Stimulated activated effector memory CD8-positive, alpha-beta T cell treated with anti-CD3 and anti-CD28 coated beads, Interleukin-12 subunit alpha, Interleukin-12 subunit beta, amount 100 ng/mL, for 72 hours (primary cell): ENCODE measurements around the gene SLC7A1.
A peak's percentile ranks its signal among the peaks of the same experiment; 100 is the strongest.

ENCODE experiments used
- ATAC-seq: fragments of 150-1000 bp; cut with Tn5 transposase; 2 replicates; pipeline ENCODE4 v1.10.0; 2021
- DNase-seq, 2 donors: peaks; one replicate each; pipeline ENCODE4 v3.0.0; 2021 to 2022; ENCODE audit warnings: low spot score in 2 of 2
- H3K27ac Mint-ChIP-seq: one replicate; pipeline ENCODE4 v1.8.0; 2022; ENCODE audit warnings: mild to moderate bottlenecking, mixed read lengths
- H3K36me3 Mint-ChIP-seq: one replicate; pipeline ENCODE4 v1.8.0; 2022; ENCODE audit warnings: mild to moderate bottlenecking, mixed read lengths
- H3K4me1 Mint-ChIP-seq: one replicate; pipeline ENCODE4 v1.8.0; 2022; ENCODE audit warnings: mixed read lengths
- H3K4me3 Mint-ChIP-seq: one replicate; pipeline ENCODE4 v1.8.0; 2022; ENCODE audit warnings: mild to moderate bottlenecking, mixed read lengths
- H3K9me3 Mint-ChIP-seq: one replicate; pipeline ENCODE4 v1.8.0; 2022; ENCODE audit warnings: mixed read lengths

SLC7A1 gene

GRCh38 chr13:29516880-29517279 is 78.6 kb downstream of the SLC7A1 start:
- ATAC-seq, result no peak

GRCh38 chr13:29516012-29516411 is 79.5 kb downstream of the SLC7A1 start:
- Mint-ChIP-seq H3K4me3 (no peak overlapping the region), H3K9me3 (no peaks in the 10 kb centered on the region), H3K27ac (no peak overlapping the region), H3K4me1 (peaks cover 8% of the 10 kb centered on the region), H3K36me3 (peaks cover 96% of the 10 kb centered on the region)
- ATAC-seq (no peak), DNase-seq (no peak)

More at GRCh38 chr13:29516880-29517279, 78.6 kb downstream of the SLC7A1 start:
- Mint-ChIP-seq H3K4me3 (no peak overlapping the region), H3K4me1 (peaks cover 8% of the 10 kb centered on the region), H3K9me3 (no peaks in the 10 kb centered on the region), H3K27ac (no peak overlapping the region), H3K36me3 (peaks cover 96% of the 10 kb centered on the region)
- no peak for DNase-seq

- no peak overlapping the region for H3K4me3 Mint-ChIP-seq
- peaks cover 8% of the 10 kb centered on the region for H3K4me1 Mint-ChIP-seq
- H3K9me3 Mint-ChIP-seq, result no peaks in the 10 kb centered on the region
- DNase-seq (no peak), ATAC-seq (no peak)
- H3K36me3 Mint-ChIP-seq, result peaks cover 96% of the 10 kb centered on the region
- H3K27ac Mint-ChIP-seq, result no peak overlapping the region
Observed at GRCh38 chr13:29515372-29515771, 80.1 kb downstream of the SLC7A1 start.

GRCh38 chr13:29514720-29515310 is 80.7 kb downstream of the SLC7A1 start:
- no peak overlapping the region for H3K27ac Mint-ChIP-seq
- DNase-seq, result no peak
- H3K36me3 Mint-ChIP-seq, result peaks cover 96% of the 10 kb centered on the region
- no peak overlapping the region for H3K4me3 Mint-ChIP-seq
- no peak for ATAC-seq
- no peaks in the 10 kb centered on the region for H3K9me3 Mint-ChIP-seq
- peaks cover 8% of the 10 kb centered on the region for H3K4me1 Mint-ChIP-seq

GRCh38 chr13:29513981-29514719 is 81.3 kb downstream of the SLC7A1 start:
- Mint-ChIP-seq H3K4me1 (peaks cover 8% of the 10 kb centered on the region), H3K4me3 (no peak overlapping the region), H3K36me3 (peaks cover 92% of the 10 kb centered on the region), H3K27ac (peak overlapping the region; percentile 80), H3K9me3 (no peaks in the 10 kb centered on the region)
- ATAC-seq (no peak), DNase-seq (no peak)

- ATAC-seq, result peak; percentile 22
- peaks cover 84% of the 10 kb centered on the region for H3K36me3 Mint-ChIP-seq
- peak overlapping the region; percentile 80 for H3K27ac Mint-ChIP-seq
- H3K4me3 Mint-ChIP-seq, result no peak overlapping the region
- no peaks in the 10 kb centered on the region for H3K9me3 Mint-ChIP-seq
- DNase-seq, result no peak
- H3K4me1 Mint-ChIP-seq, result peaks cover 8% of the 10 kb centered on the region
Observed at GRCh38 chr13:29513002-29513980, 82.2 kb downstream of the SLC7A1 start.

GRCh38 chr13:29511980-29512379 is 83.5 kb downstream of the SLC7A1 start:
- Mint-ChIP-seq H3K4me3 (no peak overlapping the region), H3K36me3 (peaks cover 71% of the 10 kb centered on the region), H3K4me1 (peaks cover 8% of the 10 kb centered on the region), H3K9me3 (no peaks in the 10 kb centered on the region), H3K27ac (peak overlapping the region; percentile 70)
- DNase-seq (no peak), ATAC-seq (no peak)

GRCh38 chr13:29511106-29511796 is 84.2 kb downstream of the SLC7A1 start:
- peaks cover 8% of the 10 kb centered on the region for H3K4me1 Mint-ChIP-seq
- peak overlapping the region; percentile 70 for H3K27ac Mint-ChIP-seq
- DNase-seq (no peak), ATAC-seq (no peak)
- H3K36me3 Mint-ChIP-seq, result peaks cover 64% of the 10 kb centered on the region
- no peak overlapping the region for H3K4me3 Mint-ChIP-seq
- no peaks in the 10 kb centered on the region for H3K9me3 Mint-ChIP-seq

GRCh38 chr13:29510651-29511084 is 84.8 kb downstream of the SLC7A1 start:
- DNase-seq (no peak), ATAC-seq (no peak)
- Mint-ChIP-seq H3K4me1 (peaks cover 8% of the 10 kb centered on the region), H3K27ac (peak overlapping the region; percentile 70), H3K36me3 (peaks cover 60% of the 10 kb centered on the region), H3K4me3 (no peak overlapping the region), H3K9me3 (no peaks in the 10 kb centered on the region)

- no peak for DNase-seq
- H3K27ac Mint-ChIP-seq, result peak overlapping the region; percentile 70
- no peak for ATAC-seq
- H3K36me3 Mint-ChIP-seq, result peaks cover 60% of the 10 kb centered on the region
- no peaks in the 10 kb centered on the region for H3K9me3 Mint-ChIP-seq
- H3K4me3 Mint-ChIP-seq, result no peak overlapping the region
- H3K4me1 Mint-ChIP-seq, result peaks cover 8% of the 10 kb centered on the region
Observed at GRCh38 chr13:29509999-29510589, 85.4 kb downstream of the SLC7A1 start.

- H3K4me3 Mint-ChIP-seq, result no peak overlapping the region
- no peaks in the 10 kb centered on the region for H3K9me3 Mint-ChIP-seq
- no peak for ATAC-seq
- peak overlapping the region; percentile 70 for H3K27ac Mint-ChIP-seq
- H3K4me1 Mint-ChIP-seq, result peaks cover 7% of the 10 kb centered on the region
- DNase-seq, result no peak
- H3K36me3 Mint-ChIP-seq, result peaks cover 56% of the 10 kb centered on the region
Observed at GRCh38 chr13:29508876-29509252, 86.6 kb downstream of the SLC7A1 start.

- peaks cover 50% of the 10 kb centered on the region for H3K36me3 Mint-ChIP-seq
- H3K9me3 Mint-ChIP-seq, result no peaks in the 10 kb centered on the region
- peaks cover 1% of the 10 kb centered on the region for H3K4me1 Mint-ChIP-seq
- DNase-seq, result peak; percentile 69 to 82
- H3K4me3 Mint-ChIP-seq, result no peak overlapping the region
- H3K27ac Mint-ChIP-seq, result peak overlapping the region; percentile 70
- ATAC-seq, result peak; percentile 71
Observed at GRCh38 chr13:29508130-29508875, 87.2 kb downstream of the SLC7A1 start.

- ATAC-seq (no peak), DNase-seq (no peak)
- H3K36me3 Mint-ChIP-seq, result peaks cover 41% of the 10 kb centered on the region
- H3K4me1 Mint-ChIP-seq, result no peaks in the 10 kb centered on the region
- no peaks in the 10 kb centered on the region for H3K9me3 Mint-ChIP-seq
- no peak overlapping the region for H3K4me3 Mint-ChIP-seq
- no peak overlapping the region for H3K27ac Mint-ChIP-seq
Observed at GRCh38 chr13:29507356-29507755, 88.1 kb downstream of the SLC7A1 start.

GRCh38 chr13:29505950-29506349 is 89.5 kb downstream of the SLC7A1 start:
- H3K9me3 Mint-ChIP-seq, result no peaks in the 10 kb centered on the region

More at GRCh38 chr13:29505950-29506349, 89.5 kb downstream of the SLC7A1 start:
- Mint-ChIP-seq H3K27ac (no peak overlapping the region), H3K36me3 (peaks cover 27% of the 10 kb centered on the region), H3K4me3 (no peak overlapping the region), H3K4me1 (no peaks in the 10 kb centered on the region)
- ATAC-seq (no peak), DNase-seq (no peak)
